GM12891 (cell line): ENCODE measurements around the gene PAX8.

ENCODE experiments used
- POLR2A ChIP-seq: IDR thresholded peaks from 2 replicates; pipeline ENCODE4 v1.6.1; 2011; ENCODE audit warnings: low read depth, low read length, control low read depth
- POLR2AphosphoS5 ChIP-seq: IDR thresholded peaks from 2 replicates; pipeline ENCODE4 v1.6.1; 2011; ENCODE audit warnings: low read depth, low read length, control low read depth
- SPI1 ChIP-seq: IDR thresholded peaks from 2 replicates; pipeline ENCODE4 v1.6.1; 2011; ENCODE audit warnings: low read depth, low read length, control low read depth
- TAF1 ChIP-seq: IDR thresholded peaks from 2 replicates; pipeline ENCODE4 v1.6.1; 2011; ENCODE audit warnings: low read depth, low read length, control low read depth

DNA sequence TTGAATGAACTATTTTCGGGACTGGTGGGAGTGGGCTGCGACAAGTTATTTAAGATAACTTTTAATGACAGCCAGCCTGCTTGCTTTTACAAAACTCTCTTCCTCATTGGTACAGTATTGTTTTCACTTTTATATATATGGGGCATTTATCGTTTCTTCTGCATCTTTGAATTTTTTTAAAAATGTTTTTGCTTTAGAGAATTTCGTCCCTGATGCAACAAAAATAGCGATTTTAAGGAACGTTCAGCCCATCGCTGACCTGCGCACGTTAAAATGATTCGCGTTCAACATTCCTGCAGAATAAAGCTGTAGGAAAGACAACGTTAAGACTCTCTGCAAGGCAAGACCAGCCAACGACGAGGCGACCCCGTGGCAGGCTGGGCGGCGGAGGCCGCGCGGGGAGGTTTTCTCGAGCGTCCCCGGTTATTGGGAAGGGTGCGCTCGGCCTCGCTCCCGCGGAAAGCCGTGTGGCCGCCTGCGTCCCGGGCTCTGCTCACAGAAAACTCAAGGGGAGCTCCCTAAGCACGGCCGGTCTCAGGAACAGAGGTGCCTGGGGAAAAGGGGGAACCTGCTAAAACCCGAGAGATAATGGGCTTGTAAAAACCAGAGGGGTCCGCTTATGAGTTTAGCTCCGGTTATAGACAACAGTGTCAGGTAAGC lies 3.0 kb downstream of the PAX8 start:
- TF ChIP-seq POLR2AphosphoS5, result no peak
- no peak for TF ChIP-seq POLR2A
- TF ChIP-seq TAF1, result no peak
- TF ChIP-seq SPI1, result no peak
